ENCODE data around the gene ATP6V1G2.

- TF ChIP-seq CTCF (conservative IDR thresholded peaks at IDR 0.05; ENCODE audit: low read length) (no peak), EZH2phosphoT487 (IDR thresholded peaks at IDR 0.05; ENCODE audit: borderline replicate concordance, low read depth, low read length) (no peak)
Observed at GRCh38 chr6:31513456-31514165, 32.8 kb downstream of the ATP6V1G2 start.

All from OCI-LY7 (cell line).